Measurements from ENCODE around the gene MRPL28.
"Not testable (repeated sequence)": the region's sequence is repeated elsewhere in the genome, so short reads cannot be mapped to it uniquely, and the experiment has no call there.

Gene MRPL28

GRCh38 chr16:389352-389751, 19.0 kb upstream of the MRPL28 start:
- DNase-seq = no peak

- DNase-seq = not testable (repeated sequence)
These were observed 17.7 kb upstream of the MRPL28 start for GRCh38 chr16:387761-388666.

- DNase-seq = no peak
These were observed 16.4 kb upstream of the MRPL28 start for GRCh38 chr16:386641-387156.

GRCh38 chr16:383326-384051, 13.2 kb upstream of the MRPL28 start:
- DNase-seq = peak; percentile 72

- peak; percentile 80 for DNase-seq
These were observed 11.7 kb upstream of the MRPL28 start, which contains the start of gene PGAP6 for GRCh38 chr16:381789-382717. PGAP6 (minus strand) TSS chr16:381978; CDS start chr16:381821, 157 bp downstream.

- DNase-seq = peak; percentile 61
These were observed 10.9 kb upstream of the MRPL28 start for GRCh38 chr16:381012-381788.

- no peak for DNase-seq
These were observed 10.3 kb upstream of the MRPL28 start for GRCh38 chr16:380762-381011.

- DNase-seq = peak; percentile 44
These were observed 9.8 kb upstream of the MRPL28 start for GRCh38 chr16:379961-380761.

GRCh38 chr16:379183-379960, 9.0 kb upstream of the MRPL28 start:
- no peak for DNase-seq

- no peak for DNase-seq
These were observed 8.5 kb upstream of the MRPL28 start for GRCh38 chr16:378821-379182.

GRCh38 chr16:378113-378820, 7.9 kb upstream of the MRPL28 start:
- DNase-seq = not testable (repeated sequence)

- DNase-seq = no peak
These were observed 7.1 kb upstream of the MRPL28 start for GRCh38 chr16:377419-377951.

GRCh38 chr16:376817-377418, 6.6 kb upstream of the MRPL28 start:
- no peak for DNase-seq

- no peak for DNase-seq
These were observed 5.8 kb upstream of the MRPL28 start for GRCh38 chr16:375927-376816.

- no peak for DNase-seq
These were observed 4.9 kb upstream of the MRPL28 start for GRCh38 chr16:375212-375611.

- DNase-seq = no peak
These were observed 4.2 kb upstream of the MRPL28 start for GRCh38 chr16:374616-374926.

GRCh38 chr16:373848-374615, 3.7 kb upstream of the MRPL28 start:
- DNase-seq = no peak

Data from CD4-positive, alpha-beta T cell treated with Interleukin-6 for 4 hours (primary cell).